Measurements from ENCODE around the gene ZNF341. TPM values are rescaled to one million over a fixed set of nuclear protein-coding genes. Genes with fewer than 3 reads are reported as not detected.
"Not testable (repeated sequence)": the region's sequence is repeated elsewhere in the genome, so short reads cannot be mapped to it uniquely, and the experiment has no call there.

Gene ZNF341
- total and polyA plus RNA-seq, 5 donors, result 1.5 to 2.2 (median 1.8) TPM

- H3K27ac ChIP-seq (ENCODE audit: low read length), result no peak overlapping the region
- H3K4me1 ChIP-seq (ENCODE audit: control insufficient read depth, insufficient read depth, low read length), result no peaks in the 10 kb centered on the region
- intact Hi-C loops (cut with DNase I), result no loop called here
- H3K4me3 ChIP-seq (ENCODE audit: low read length), result no peak overlapping the region
- no peaks in the 10 kb centered on the region for H3K9me3 ChIP-seq (ENCODE audit: control insufficient read depth, low read length)
- 11% methylated on average over 4 of the region's 4 CpGs for WGBS
- DNase-seq (no peak), ATAC-seq (no peak)
- H3K27me3 ChIP-seq (ENCODE audit: control insufficient read depth, insufficient read depth), result no peaks in the 10 kb centered on the region
Observed at GRCh38 chr20:33689973-33690372, 41.8 kb upstream of the ZNF341 start.

GRCh38 chr20:33693289-33693688, 38.5 kb upstream of the ZNF341 start:
- intact Hi-C loops (cut with DNase I), result no loop called here
- DNase-seq (peak in 1 of 3 donors; percentile 37), ATAC-seq (no peak)
- 82% methylated on average over 5 of the region's 5 CpGs for WGBS
- H3K27ac ChIP-seq (ENCODE audit: low read length), result no peak overlapping the region
- H3K4me3 ChIP-seq (ENCODE audit: low read length), result no peak overlapping the region
- no peaks in the 10 kb centered on the region for H3K4me1 ChIP-seq (ENCODE audit: control insufficient read depth, insufficient read depth, low read length)
- H3K27me3 ChIP-seq (ENCODE audit: control insufficient read depth, insufficient read depth), result no peaks in the 10 kb centered on the region
- H3K9me3 ChIP-seq (ENCODE audit: control insufficient read depth, low read length), result no peaks in the 10 kb centered on the region

GRCh38 chr20:33693741-33694638, 37.8 kb upstream of the ZNF341 start:
- Histone ChIP-seq H3K4me1 (ENCODE audit: control insufficient read depth, insufficient read depth, low read length) (no peaks in the 10 kb centered on the region), H3K9me3 (ENCODE audit: control insufficient read depth, low read length) (no peaks in the 10 kb centered on the region), H3K27me3 (ENCODE audit: control insufficient read depth, insufficient read depth) (no peaks in the 10 kb centered on the region), H3K27ac (ENCODE audit: low read length) (no peak overlapping the region), H3K4me3 (ENCODE audit: low read length) (no peak overlapping the region)
- WGBS, result 64% methylated on average over 17 of the region's 17 CpGs
- ATAC-seq, result peak; percentile 81 to 89
- DNase-seq, result peak; percentile 75 to 92 (median 91)
- intact Hi-C loops (cut with DNase I), result no loop called here

GRCh38 chr20:33694639-33695012, 37.2 kb upstream of the ZNF341 start:
- no peaks in the 10 kb centered on the region for H3K9me3 ChIP-seq (ENCODE audit: control insufficient read depth, low read length)
- DNase-seq, result peak in 1 of 3 donors; percentile 20
- H3K4me1 ChIP-seq (ENCODE audit: control insufficient read depth, insufficient read depth, low read length), result no peaks in the 10 kb centered on the region
- H3K27ac ChIP-seq (ENCODE audit: low read length), result no peak overlapping the region
- 79% methylated on average over 6 of the region's 6 CpGs for WGBS
- no peak overlapping the region for H3K4me3 ChIP-seq (ENCODE audit: low read length)
- H3K27me3 ChIP-seq (ENCODE audit: control insufficient read depth, insufficient read depth), result no peaks in the 10 kb centered on the region
- intact Hi-C loops (cut with DNase I), result no loop called here
- no peak for ATAC-seq

- Histone ChIP-seq H3K4me3 (ENCODE audit: low read length) (no peak overlapping the region), H3K27me3 (ENCODE audit: control insufficient read depth, insufficient read depth) (no peaks in the 10 kb centered on the region), H3K9me3 (ENCODE audit: control insufficient read depth, low read length) (no peaks in the 10 kb centered on the region), H3K4me1 (ENCODE audit: control insufficient read depth, insufficient read depth, low read length) (no peaks in the 10 kb centered on the region), H3K27ac (ENCODE audit: low read length) (no peak overlapping the region)
- WGBS, result 76% methylated on average over 4 of the region's 4 CpGs
- ATAC-seq (no peak), DNase-seq (no peak)
- intact Hi-C loops (cut with DNase I), result no loop called here
Observed at GRCh38 chr20:33696448-33696847, 35.3 kb upstream of the ZNF341 start.

- Histone ChIP-seq H3K4me1 (ENCODE audit: control insufficient read depth, insufficient read depth, low read length) (no peaks in the 10 kb centered on the region), H3K27me3 (ENCODE audit: control insufficient read depth, insufficient read depth) (no peaks in the 10 kb centered on the region), H3K27ac (ENCODE audit: low read length) (no peak overlapping the region), H3K9me3 (ENCODE audit: control insufficient read depth, low read length) (no peaks in the 10 kb centered on the region), H3K4me3 (ENCODE audit: low read length) (no peak overlapping the region)
- peak; percentile 44 to 82 (median 67) for DNase-seq
- 65% methylated on average over 8 of the region's 8 CpGs for WGBS
- intact Hi-C loops (cut with DNase I), result no loop called here
- ATAC-seq, result peak in 1 of 2 donors; percentile 70
Observed at GRCh38 chr20:33697129-33697528, 34.7 kb upstream of the ZNF341 start.

GRCh38 chr20:33698966-33699365, 32.8 kb upstream of the ZNF341 start:
- H3K27ac ChIP-seq (ENCODE audit: low read length); H3K4me1 ChIP-seq (ENCODE audit: control insufficient read depth, insufficient read depth, low read length); H3K27me3 ChIP-seq (ENCODE audit: control insufficient read depth, insufficient read depth); ATAC-seq; H3K9me3 ChIP-seq (ENCODE audit: control insufficient read depth, low read length); H3K4me3 ChIP-seq (ENCODE audit: low read length); intact Hi-C loops (cut with DNase I): not testable (repeated sequence)
- WGBS, result 94% methylated on average over 20 of the region's 27 CpGs
- peak in 1 of 3 donors; percentile 47 for DNase-seq

- H3K27ac ChIP-seq (ENCODE audit: low read length); H3K27me3 ChIP-seq (ENCODE audit: control insufficient read depth, insufficient read depth); H3K4me3 ChIP-seq (ENCODE audit: low read length); ATAC-seq; H3K9me3 ChIP-seq (ENCODE audit: control insufficient read depth, low read length); H3K4me1 ChIP-seq (ENCODE audit: control insufficient read depth, insufficient read depth, low read length); intact Hi-C loops (cut with DNase I): not testable (repeated sequence)
- 96% methylated on average over 45 of the region's 45 CpGs for WGBS
- DNase-seq, result peak in 1 of 3 donors; percentile 24
Observed at GRCh38 chr20:33700696-33701441, 30.9 kb upstream of the ZNF341 start.

- ATAC-seq (no peak), DNase-seq (no peak)
- Histone ChIP-seq H3K9me3 (ENCODE audit: control insufficient read depth, low read length) (no peaks in the 10 kb centered on the region), H3K4me1 (ENCODE audit: control insufficient read depth, insufficient read depth, low read length) (no peaks in the 10 kb centered on the region), H3K27me3 (ENCODE audit: control insufficient read depth, insufficient read depth) (no peaks in the 10 kb centered on the region), H3K4me3 (ENCODE audit: low read length) (no peak overlapping the region), H3K27ac (ENCODE audit: low read length) (no peak overlapping the region)
- WGBS, result 87% methylated on average over 26 of the region's 27 CpGs
- intact Hi-C loops (cut with DNase I), result no loop called here
Observed at GRCh38 chr20:33701629-33702450, 30.0 kb upstream of the ZNF341 start.

GRCh38 chr20:33702861-33703260, 28.9 kb upstream of the ZNF341 start:
- DNase-seq (peak in 2 of 3 donors; percentile 64 to 71), ATAC-seq (peak; percentile 64 to 77)
- Histone ChIP-seq H3K4me3 (ENCODE audit: low read length) (no peak overlapping the region), H3K9me3 (ENCODE audit: control insufficient read depth, low read length) (no peaks in the 10 kb centered on the region), H3K4me1 (ENCODE audit: control insufficient read depth, insufficient read depth, low read length) (no peaks in the 10 kb centered on the region), H3K27ac (ENCODE audit: low read length) (no peak overlapping the region), H3K27me3 (ENCODE audit: control insufficient read depth, insufficient read depth) (no peaks in the 10 kb centered on the region)
- 38% methylated on average over 5 of the region's 5 CpGs for whole genome bisulfite sequencing
- intact Hi-C loops (cut with DNase I), result no loop called here
